Peyer's patch (tissue), 4 donors: ENCODE results near the gene ZNF69.

Source experiments
- POLR2A ChIP-seq, 2 donors: fragments of 450-650 bp; IDR thresholded peaks; one replicate each; pipeline ENCODE4 v1.5.1; 2017; ENCODE audit warnings: antibody characterized with exemption in 2 of 2, mild to moderate bottlenecking in 2 of 2, moderate library complexity in 2 of 2
- TF ChIP-seq, protein P1 (sequence below), 6 experiments: fragments of 450-650 bp in 4 of 6; fragments of 200-600 bp in 2 of 6; sonication (generic) in 1 of 6; IDR thresholded peaks; one replicate each; pipeline ENCODE4 v1.5.1; 2017 to 2019; ENCODE audit warnings: antibody characterized with exemption in 6 of 6, mild to moderate bottlenecking in 3 of 6, moderate library complexity in 1 of 6

DNA sequence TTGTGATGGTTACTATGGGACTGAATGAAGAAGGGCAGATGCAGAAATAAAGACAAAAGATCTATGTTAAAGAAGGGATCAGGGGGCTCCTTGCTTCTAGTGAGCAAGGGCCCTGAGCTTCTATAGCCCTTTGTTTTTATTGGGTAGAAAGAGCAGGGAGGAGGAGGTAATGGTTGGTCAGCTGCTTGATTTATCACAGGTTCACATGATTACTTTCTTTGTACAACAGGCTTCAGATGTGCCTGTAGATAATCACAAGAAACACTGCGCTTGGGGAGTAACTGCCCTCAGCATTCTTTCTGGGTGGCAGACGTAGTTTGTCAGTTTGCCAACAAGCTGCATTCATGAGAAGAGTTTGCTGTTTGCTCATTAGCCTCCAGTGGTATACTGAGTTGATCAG, 43.9 kb upstream of the ZNF69 start:
- no peak for TF ChIP-seq POLR2A (IDR thresholded peaks at IDR 0.05)
- TF ChIP-seq, protein P1, sequence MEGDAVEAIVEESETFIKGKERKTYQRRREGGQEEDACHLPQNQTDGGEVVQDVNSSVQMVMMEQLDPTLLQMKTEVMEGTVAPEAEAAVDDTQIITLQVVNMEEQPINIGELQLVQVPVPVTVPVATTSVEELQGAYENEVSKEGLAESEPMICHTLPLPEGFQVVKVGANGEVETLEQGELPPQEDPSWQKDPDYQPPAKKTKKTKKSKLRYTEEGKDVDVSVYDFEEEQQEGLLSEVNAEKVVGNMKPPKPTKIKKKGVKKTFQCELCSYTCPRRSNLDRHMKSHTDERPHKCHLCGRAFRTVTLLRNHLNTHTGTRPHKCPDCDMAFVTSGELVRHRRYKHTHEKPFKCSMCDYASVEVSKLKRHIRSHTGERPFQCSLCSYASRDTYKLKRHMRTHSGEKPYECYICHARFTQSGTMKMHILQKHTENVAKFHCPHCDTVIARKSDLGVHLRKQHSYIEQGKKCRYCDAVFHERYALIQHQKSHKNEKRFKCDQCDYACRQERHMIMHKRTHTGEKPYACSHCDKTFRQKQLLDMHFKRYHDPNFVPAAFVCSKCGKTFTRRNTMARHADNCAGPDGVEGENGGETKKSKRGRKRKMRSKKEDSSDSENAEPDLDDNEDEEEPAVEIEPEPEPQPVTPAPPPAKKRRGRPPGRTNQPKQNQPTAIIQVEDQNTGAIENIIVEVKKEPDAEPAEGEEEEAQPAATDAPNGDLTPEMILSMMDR (IDR thresholded peaks at IDR 0.05): no peak
